NCI-H226 (cell line): ENCODE results near the gene CYTH1.

Experiments used
- DNase-seq: peaks from one replicate; pipeline ENCODE4 v3.0.0-alpha.2; 2015

The CYTH1 gene

GRCh38 chr17:78641666-78642065, 140.4 kb downstream of the CYTH1 start:
- no peak for DNase-seq

GRCh38 chr17:78641243-78641642, 140.8 kb downstream of the CYTH1 start:
- DNase-seq, result no peak

GRCh38 chr17:78640700-78641099, 141.4 kb downstream of the CYTH1 start:
- DNase-seq, result no peak

GRCh38 chr17:78637643-78638420, 144.2 kb downstream of the CYTH1 start:
- no peak for DNase-seq

GRCh38 chr17:78637146-78637545, 144.9 kb downstream of the CYTH1 start:
- no peak for DNase-seq

- DNase-seq, result no peak
Observed at GRCh38 chr17:78634154-78634553, 147.9 kb downstream of the CYTH1 start.

- DNase-seq, result no peak
Observed at GRCh38 chr17:78629436-78629995, 152.6 kb downstream of the CYTH1 start.

GRCh38 chr17:78628547-78629435, 153.3 kb downstream of the CYTH1 start:
- DNase-seq, result no peak

- DNase-seq, result no peak
Observed at GRCh38 chr17:78624324-78625151, 157.5 kb downstream of the CYTH1 start.
